Measurements from ENCODE around the gene EDIL3. TPM values are rescaled to one million over a fixed set of nuclear protein-coding genes. Genes with fewer than 3 reads are reported as not detected.

The EDIL3 gene
- total RNA-seq, 1 donor from 2014 or later = 604 TPM

DNA sequence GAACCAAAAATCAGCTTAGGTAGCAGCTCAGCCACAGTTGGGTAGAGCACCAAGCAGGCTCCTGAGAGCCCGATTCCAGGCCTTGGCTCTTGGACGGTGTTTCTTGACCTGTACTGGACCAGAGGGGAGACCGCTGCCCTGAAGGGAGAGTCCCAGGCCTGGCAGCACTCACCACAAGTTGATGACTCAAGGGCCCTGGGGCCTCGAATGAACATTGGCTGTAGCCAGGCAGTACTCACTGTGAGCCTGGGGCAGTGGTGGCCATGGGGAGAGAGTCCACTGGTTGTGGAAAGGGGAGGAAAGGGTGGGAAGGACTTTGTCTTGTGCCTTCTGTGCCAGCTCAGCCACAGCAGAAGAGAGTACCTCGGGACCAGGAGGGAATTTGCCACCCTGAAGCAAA lies 166.1 kb downstream of the EDIL3 start:
- H3K4me3 Mint-ChIP-seq (ENCODE audit: unreplicated experiment) = no peak overlapping the region
- H3K9me3 Mint-ChIP-seq (ENCODE audit: low read depth) = peaks cover 4% of the 10 kb centered on the region
- peaks cover 6% of the 10 kb centered on the region for H3K36me3 Mint-ChIP-seq (ENCODE audit: low read depth)
- DNase-seq (ENCODE audit: low spot score) = no peak
- H3K4me1 Mint-ChIP-seq (ENCODE audit: low read depth) = peaks cover 33% of the 10 kb centered on the region
- H3K27me3 Mint-ChIP-seq (ENCODE audit: low read depth) = no peaks in the 10 kb centered on the region
- H3K27ac Mint-ChIP-seq (ENCODE audit: unreplicated experiment) = peak overlapping the region; percentile 38
- TF ChIP-seq, protein P1, sequence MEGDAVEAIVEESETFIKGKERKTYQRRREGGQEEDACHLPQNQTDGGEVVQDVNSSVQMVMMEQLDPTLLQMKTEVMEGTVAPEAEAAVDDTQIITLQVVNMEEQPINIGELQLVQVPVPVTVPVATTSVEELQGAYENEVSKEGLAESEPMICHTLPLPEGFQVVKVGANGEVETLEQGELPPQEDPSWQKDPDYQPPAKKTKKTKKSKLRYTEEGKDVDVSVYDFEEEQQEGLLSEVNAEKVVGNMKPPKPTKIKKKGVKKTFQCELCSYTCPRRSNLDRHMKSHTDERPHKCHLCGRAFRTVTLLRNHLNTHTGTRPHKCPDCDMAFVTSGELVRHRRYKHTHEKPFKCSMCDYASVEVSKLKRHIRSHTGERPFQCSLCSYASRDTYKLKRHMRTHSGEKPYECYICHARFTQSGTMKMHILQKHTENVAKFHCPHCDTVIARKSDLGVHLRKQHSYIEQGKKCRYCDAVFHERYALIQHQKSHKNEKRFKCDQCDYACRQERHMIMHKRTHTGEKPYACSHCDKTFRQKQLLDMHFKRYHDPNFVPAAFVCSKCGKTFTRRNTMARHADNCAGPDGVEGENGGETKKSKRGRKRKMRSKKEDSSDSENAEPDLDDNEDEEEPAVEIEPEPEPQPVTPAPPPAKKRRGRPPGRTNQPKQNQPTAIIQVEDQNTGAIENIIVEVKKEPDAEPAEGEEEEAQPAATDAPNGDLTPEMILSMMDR (IDR thresholded peaks at IDR 0.05) = no peak

DNA sequence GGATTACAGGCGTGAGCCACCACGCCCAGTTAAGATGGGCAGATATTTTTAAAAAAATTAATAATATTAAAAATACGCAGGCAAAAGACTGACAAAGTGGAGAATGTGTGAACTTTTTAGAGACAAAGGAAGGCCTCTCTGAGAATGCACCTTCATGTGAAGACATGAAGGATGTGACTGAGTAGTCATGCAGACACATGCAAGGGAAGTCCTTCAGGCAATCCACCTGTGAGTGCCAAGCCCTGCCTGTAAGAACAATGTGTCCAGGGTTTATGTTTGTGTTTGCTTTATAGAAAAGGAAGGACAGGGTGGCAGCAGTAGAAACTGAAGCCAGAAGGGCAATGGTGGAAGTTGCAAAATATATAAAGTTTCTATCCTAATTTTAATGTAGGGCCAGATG lies 169.2 kb downstream of the EDIL3 start:
- no peaks in the 10 kb centered on the region for H3K27me3 Mint-ChIP-seq (ENCODE audit: low read depth)
- no peak overlapping the region for H3K27ac Mint-ChIP-seq (ENCODE audit: unreplicated experiment)
- peaks cover 13% of the 10 kb centered on the region for H3K36me3 Mint-ChIP-seq (ENCODE audit: low read depth)
- DNase-seq (ENCODE audit: low spot score) = no peak
- peaks cover 56% of the 10 kb centered on the region for H3K4me1 Mint-ChIP-seq (ENCODE audit: low read depth)
- TF ChIP-seq, protein P1 (IDR thresholded peaks at IDR 0.05) = no peak
- H3K4me3 Mint-ChIP-seq (ENCODE audit: unreplicated experiment) = no peak overlapping the region
- peaks cover 7% of the 10 kb centered on the region for H3K9me3 Mint-ChIP-seq (ENCODE audit: low read depth)

DNA sequence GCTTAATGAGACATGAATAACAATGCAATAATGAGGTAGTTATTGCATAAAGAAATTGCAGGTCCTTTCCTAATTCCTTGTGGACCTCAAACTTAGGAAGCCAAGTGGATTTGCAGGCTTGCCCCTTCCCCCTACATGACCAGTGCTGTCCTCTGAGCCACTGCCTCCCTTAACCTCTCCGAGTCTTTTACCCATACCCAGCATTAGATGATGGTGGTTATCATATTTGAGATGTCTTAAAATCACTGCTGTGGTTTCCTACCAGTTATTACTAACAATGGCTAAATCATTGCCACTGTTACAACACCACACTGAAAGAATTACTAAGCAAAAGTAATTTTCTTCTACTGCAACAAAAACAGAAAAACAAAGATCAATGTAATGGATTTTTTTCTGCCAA lies 170.8 kb downstream of the EDIL3 start:
- Mint-ChIP-seq H3K27ac (ENCODE audit: unreplicated experiment) (no peak overlapping the region), H3K27me3 (ENCODE audit: low read depth) (no peaks in the 10 kb centered on the region), H3K4me1 (ENCODE audit: low read depth) (peaks cover 56% of the 10 kb centered on the region), H3K36me3 (ENCODE audit: low read depth) (peaks cover 10% of the 10 kb centered on the region), H3K4me3 (ENCODE audit: unreplicated experiment) (no peak overlapping the region), H3K9me3 (ENCODE audit: low read depth) (peaks cover 3% of the 10 kb centered on the region)
- no peak for DNase-seq (ENCODE audit: low spot score)
- TF ChIP-seq, protein P1 (IDR thresholded peaks at IDR 0.05) = no peak

DNA sequence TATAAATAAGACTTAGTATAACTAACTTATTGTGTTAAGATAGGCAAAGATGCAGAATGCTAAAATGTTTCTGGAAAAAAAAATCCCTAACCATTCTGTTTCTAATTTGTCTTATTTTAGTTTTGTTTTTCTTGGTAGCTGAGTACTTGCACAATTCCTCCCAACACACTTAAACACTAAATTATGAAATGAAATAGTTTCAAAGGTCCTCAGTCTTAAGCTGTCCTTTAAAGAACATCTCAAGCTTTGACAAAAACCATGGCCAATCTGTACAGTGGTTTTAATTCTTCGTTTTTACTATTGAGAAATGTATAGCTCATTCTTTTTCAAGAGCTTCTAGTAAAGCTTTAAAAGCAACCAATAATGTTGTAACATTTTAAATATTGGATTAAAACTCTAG lies 171.5 kb downstream of the EDIL3 start:
- Mint-ChIP-seq H3K27ac (ENCODE audit: unreplicated experiment) (no peak overlapping the region), H3K27me3 (ENCODE audit: low read depth) (no peaks in the 10 kb centered on the region), H3K4me1 (ENCODE audit: low read depth) (peaks cover 52% of the 10 kb centered on the region), H3K36me3 (ENCODE audit: low read depth) (peaks cover 8% of the 10 kb centered on the region), H3K9me3 (ENCODE audit: low read depth) (peaks cover 3% of the 10 kb centered on the region), H3K4me3 (ENCODE audit: unreplicated experiment) (no peak overlapping the region)
- no peak for DNase-seq (ENCODE audit: low spot score)
- TF ChIP-seq, protein P1 (IDR thresholded peaks at IDR 0.05) = no peak

DNA sequence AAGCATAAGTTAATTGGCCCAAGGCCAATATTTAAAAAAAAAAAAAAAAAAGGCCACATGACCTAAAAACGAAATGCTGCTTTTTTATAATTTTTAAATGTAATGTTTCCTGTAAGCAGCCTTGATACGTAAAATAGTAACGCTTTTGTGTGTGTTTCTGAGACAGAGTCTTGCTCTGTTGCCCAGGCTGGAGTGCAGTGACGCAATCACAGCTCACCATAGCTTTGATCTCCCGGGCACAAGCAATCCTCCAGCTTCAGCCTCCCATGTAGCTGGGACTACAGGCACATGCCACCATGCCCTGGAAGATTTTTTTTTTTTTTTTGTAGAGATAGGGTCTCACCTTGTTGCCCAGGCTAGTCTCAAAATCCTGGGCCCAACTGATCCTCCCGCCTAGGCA lies 179.9 kb downstream of the EDIL3 start:
- Mint-ChIP-seq H3K4me3 (ENCODE audit: unreplicated experiment) (no peak overlapping the region), H3K36me3 (ENCODE audit: low read depth) (no peaks in the 10 kb centered on the region), H3K9me3 (ENCODE audit: low read depth) (no peaks in the 10 kb centered on the region), H3K4me1 (ENCODE audit: low read depth) (peaks cover 24% of the 10 kb centered on the region), H3K27me3 (ENCODE audit: low read depth) (no peaks in the 10 kb centered on the region), H3K27ac (ENCODE audit: unreplicated experiment) (no peak overlapping the region)
- no peak for DNase-seq (ENCODE audit: low spot score)
- TF ChIP-seq, protein P1 (IDR thresholded peaks at IDR 0.05) = no peak
